ENCODE results near the gene WDR7.

DNA sequence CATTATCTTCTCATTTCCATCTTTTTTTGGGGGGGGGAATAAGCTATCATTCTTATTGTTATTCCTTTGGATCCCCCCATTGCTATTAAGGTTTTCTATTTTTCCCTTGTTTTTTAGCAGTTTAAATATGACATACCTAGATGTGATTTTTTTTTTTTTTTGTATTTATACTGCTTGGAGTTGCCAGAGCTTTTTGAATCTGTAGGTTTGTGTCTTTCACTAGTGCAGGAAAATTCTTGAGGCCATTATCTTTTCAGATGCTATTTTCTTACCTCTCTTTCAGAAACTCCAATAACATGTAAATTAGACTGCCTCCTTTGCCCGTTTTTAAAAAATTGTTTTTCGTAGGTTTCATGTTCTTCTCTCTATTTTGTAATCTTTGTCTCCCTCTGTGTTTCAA lies 88.6 kb downstream of the WDR7 start:
- TF ChIP-seq, protein P1, sequence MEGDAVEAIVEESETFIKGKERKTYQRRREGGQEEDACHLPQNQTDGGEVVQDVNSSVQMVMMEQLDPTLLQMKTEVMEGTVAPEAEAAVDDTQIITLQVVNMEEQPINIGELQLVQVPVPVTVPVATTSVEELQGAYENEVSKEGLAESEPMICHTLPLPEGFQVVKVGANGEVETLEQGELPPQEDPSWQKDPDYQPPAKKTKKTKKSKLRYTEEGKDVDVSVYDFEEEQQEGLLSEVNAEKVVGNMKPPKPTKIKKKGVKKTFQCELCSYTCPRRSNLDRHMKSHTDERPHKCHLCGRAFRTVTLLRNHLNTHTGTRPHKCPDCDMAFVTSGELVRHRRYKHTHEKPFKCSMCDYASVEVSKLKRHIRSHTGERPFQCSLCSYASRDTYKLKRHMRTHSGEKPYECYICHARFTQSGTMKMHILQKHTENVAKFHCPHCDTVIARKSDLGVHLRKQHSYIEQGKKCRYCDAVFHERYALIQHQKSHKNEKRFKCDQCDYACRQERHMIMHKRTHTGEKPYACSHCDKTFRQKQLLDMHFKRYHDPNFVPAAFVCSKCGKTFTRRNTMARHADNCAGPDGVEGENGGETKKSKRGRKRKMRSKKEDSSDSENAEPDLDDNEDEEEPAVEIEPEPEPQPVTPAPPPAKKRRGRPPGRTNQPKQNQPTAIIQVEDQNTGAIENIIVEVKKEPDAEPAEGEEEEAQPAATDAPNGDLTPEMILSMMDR (IDR thresholded peaks at IDR 0.05): no peak
- TF ChIP-seq POLR2A (IDR thresholded peaks at IDR 0.05): no peak

All from testis (tissue), 2 donors.